Activated effector memory CD4-positive, alpha-beta T cell treated with anti-CD3 and anti-CD28 coated beads, Interleukin-2, amount 50 U/mL, for 16 hours (primary cell): Measurements from ENCODE around the gene ABAT.
"Not testable (repeated sequence)": the region's sequence is repeated elsewhere in the genome, so short reads cannot be mapped to it uniquely, and the experiment has no call there.

Experiments
- DNase-seq: peaks from one replicate; pipeline ENCODE4 v3.0.0-alpha.2; 2020

ABAT gene

GRCh38 chr16:8718851-8719680 is 44.6 kb downstream of the ABAT start:
- DNase-seq, result no peak

GRCh38 chr16:8720080-8720966 is 45.9 kb downstream of the ABAT start:
- DNase-seq, result no peak

GRCh38 chr16:8720967-8721308 is 46.5 kb downstream of the ABAT start:
- no peak for DNase-seq

GRCh38 chr16:8721336-8722024 is 47.1 kb downstream of the ABAT start:
- DNase-seq, result no peak

GRCh38 chr16:8722025-8722348 is 47.6 kb downstream of the ABAT start:
- DNase-seq, result no peak

GRCh38 chr16:8725513-8726178 is 51.2 kb downstream of the ABAT start:
- DNase-seq, result no peak

- no peak for DNase-seq
These were observed 52.9 kb downstream of the ABAT start for GRCh38 chr16:8727131-8727806.

GRCh38 chr16:8727857-8728618 is 53.6 kb downstream of the ABAT start:
- no peak for DNase-seq

GRCh38 chr16:8729779-8730334 is 55.4 kb downstream of the ABAT start:
- no peak for DNase-seq

GRCh38 chr16:8730335-8730915 is 56.0 kb downstream of the ABAT start:
- no peak for DNase-seq

- no peak for DNase-seq
These were observed 59.6 kb downstream of the ABAT start for GRCh38 chr16:8733849-8734540.

- no peak for DNase-seq
These were observed 61.2 kb downstream of the ABAT start for GRCh38 chr16:8735574-8735973.

GRCh38 chr16:8736123-8736668 is 61.8 kb downstream of the ABAT start:
- no peak for DNase-seq

GRCh38 chr16:8739151-8739550 is 64.7 kb downstream of the ABAT start:
- DNase-seq, result no peak

GRCh38 chr16:8739989-8740704 is 65.7 kb downstream of the ABAT start:
- no peak for DNase-seq

GRCh38 chr16:8740775-8741355 is 66.4 kb downstream of the ABAT start:
- no peak for DNase-seq

- no peak for DNase-seq
These were observed 67.2 kb downstream of the ABAT start for GRCh38 chr16:8741636-8742035.

GRCh38 chr16:8742068-8742467 is 67.7 kb downstream of the ABAT start:
- DNase-seq, result no peak

GRCh38 chr16:8748944-8749343 is 74.5 kb downstream of the ABAT start:
- DNase-seq, result not testable (repeated sequence)
